K562 (cell line): ENCODE measurements around the gene RASSF6. TPM values are rescaled to one million over a fixed set of nuclear protein-coding genes. Genes with fewer than 3 reads are reported as not detected.

Experiments used
- ATAC-seq: fragments of 200-7000 bp; cut with Tn5 transposase; 3 replicates; pipeline ENCODE4 v1.9.1; 2020; ENCODE audit warnings: moderate library complexity
- BruUV-seq: library from RNA; stranded (reverse); fragments of 400-500 nt; replicated peaks from 2 replicates; lab custom pipeline; 2021; lab: Mats Ljungman, UMichigan
- CTCF ChIA-PET: fragments of 300-600 bp; formaldehyde crosslinking; extraction: SDS; loops from one replicate; lab custom pipeline; 2021; ENCODE audit warnings: low intra/inter-chr PET ratio; lab: Yijun Ruan, JAX
- POLR2A ChIA-PET: fragments of 300-600, 350-650 bp; sonication (Branson Sonifier 250); formaldehyde crosslinking; extraction: SDS; loops from one replicate; lab custom pipeline; 2021; ENCODE audit warnings: antibody characterized with exemption, inconsistent platforms; lab: Yijun Ruan, JAX
- DNase-seq, 4 experiments: peaks; one replicate each; pipeline versions ENCODE4 v3.0.0 to v3.0.0-alpha.2; 2011 to 2018; ENCODE audit warnings: low spot score in 3 of 4, mixed read lengths in 3 of 4; ENCODE audit errors: extremely low read depth in 1 of 4
- FAIRE-seq: peaks from 2 replicates; lab custom pipeline; 2011; peaks lifted over from hg19 to GRCh38; lab: Jason Lieb, UNC
- H2AFZ ChIP-seq: 2 replicates; pipeline ENCODE4 v1.6.0; 2011; ENCODE audit warnings: low read depth, low read length, control low read depth, inconsistent platforms
- H3K27ac ChIP-seq: fragments of 200-600 bp; 3 replicates; pipeline ENCODE4 v1.8.0; 2011; ENCODE audit warnings: low read depth, mild to moderate bottlenecking, control low read depth, inconsistent platforms, low read length, moderate library complexity, mixed read lengths; ENCODE audit errors: extremely low read depth
- H3K27me3 ChIP-seq, 2 experiments: fragments of 300-600 bp in 1 of 2; 2 replicates in 1 of 2; 3 replicates in 1 of 2; pipeline versions ENCODE4 v1.6.0 to v1.8.0; 2011; ENCODE audit warnings: inconsistent platforms in 2 of 2, low read length in 2 of 2, mild to moderate bottlenecking in 1 of 2, mixed read lengths in 1 of 2, moderate library complexity in 1 of 2; ENCODE audit not compliant: control insufficient read depth in 2 of 2, insufficient read depth in 2 of 2
- H3K36me3 ChIP-seq: fragments of 300-600 bp; 3 replicates; pipeline ENCODE4 v1.8.0; 2011; ENCODE audit warnings: mild to moderate bottlenecking, low read length, inconsistent platforms; ENCODE audit not compliant: control insufficient read depth, insufficient read depth
- H3K4me1 ChIP-seq, 2 experiments: fragments of 200-600 bp in 1 of 2; replicated peaks in 1 of 2; 2 replicates in 1 of 2; 3 replicates in 1 of 2; pipeline versions ENCODE4 v1.5.1 to v1.8.0; 2011; ENCODE audit warnings: inconsistent platforms in 2 of 2, low read length in 2 of 2, mild to moderate bottlenecking in 1 of 2, mixed read lengths in 1 of 2, moderate library complexity in 1 of 2; ENCODE audit not compliant: control insufficient read depth in 2 of 2, insufficient read depth in 2 of 2
- H3K4me2 ChIP-seq: 2 replicates; pipeline ENCODE4 v1.6.1; 2011; ENCODE audit warnings: low read length, control low read depth, inconsistent platforms, mixed read lengths; ENCODE audit not compliant: insufficient read depth
- H3K4me3 ChIP-seq: fragments of 200-600 bp; sonication (generic), shearing (Covaris generic); 2 replicates; pipeline ENCODE4 v1.5.1; 2016; ENCODE audit warnings: control low read depth, inconsistent platforms
- H3K79me2 ChIP-seq: fragments of 200-600 bp; 3 replicates; pipeline ENCODE4 v1.8.0; 2011; ENCODE audit warnings: low read length, inconsistent platforms; ENCODE audit not compliant: control insufficient read depth, insufficient read depth
- H3K9ac ChIP-seq, 2 experiments: 2 replicates each; pipeline versions ENCODE4 v1.6.0 to v1.6.1; 2011; ENCODE audit warnings: low read depth in 2 of 2, low read length in 2 of 2, control low read depth in 1 of 2, inconsistent platforms in 1 of 2, mild to moderate bottlenecking in 1 of 2, mixed read lengths in 1 of 2; ENCODE audit not compliant: insufficient read depth in 1 of 2
- H3K9me1 ChIP-seq: one replicate; pipeline ENCODE4 v1.6.0; 2011; ENCODE audit warnings: inconsistent platforms, mild to moderate bottlenecking, low read length, moderate library complexity; ENCODE audit not compliant: control insufficient read depth, insufficient read depth
- H3K9me3 ChIP-seq: replicated peaks from 2 replicates; pipeline ENCODE4 v1.5.1; 2011; ENCODE audit warnings: low read depth, low read length, inconsistent platforms; ENCODE audit not compliant: control insufficient read depth, insufficient read depth
- H4K20me1 ChIP-seq: replicated peaks from 2 replicates; pipeline ENCODE4 v1.6.1; 2011; ENCODE audit warnings: low read length, inconsistent platforms, mixed read lengths; ENCODE audit not compliant: control insufficient read depth, insufficient read depth
- DMBX1 ChIP-seq: fragments of 250-450 bp; sonication (Bioruptor Pico); IDR thresholded peaks from 2 replicates; pipeline ENCODE4 v1.8.0; 2022; ENCODE audit warnings: inconsistent platforms, mild to moderate bottlenecking, moderate library complexity, borderline replicate concordance
- E2F8 ChIP-seq: fragments of 450-650 bp; IDR thresholded peaks from 2 replicates; pipeline ENCODE4 v1.7.1; 2018; ENCODE audit warnings: mild to moderate bottlenecking, low read depth; ENCODE audit not compliant: partially characterized antibody
- HDAC8 ChIP-seq: fragments of 450-650 bp; IDR thresholded peaks from 2 replicates; pipeline ENCODE4 v1.6.1; 2016; ENCODE audit warnings: mild to moderate bottlenecking, missing genetic modification characterization, moderate library complexity, missing compliant biosample characterization
- HLTF ChIP-seq: fragments of 450-650 bp; IDR thresholded peaks from 2 replicates; pipeline ENCODE4 v1.6.1; 2016
- KLF10 ChIP-seq: fragments of 250-450 bp; sonication (Bioruptor Pico); IDR thresholded peaks from 2 replicates; pipeline ENCODE4 v1.6.1; 2021; ENCODE audit warnings: matching md5 sums
- NFIC ChIP-seq: fragments of 450-650 bp; IDR thresholded peaks from 2 replicates; pipeline ENCODE4 v1.6.1; 2017; ENCODE audit warnings: mild to moderate bottlenecking, inconsistent platforms
- NFIX ChIP-seq: fragments of 250-450 bp; sonication (Bioruptor Pico); IDR thresholded peaks from 2 replicates; pipeline ENCODE4 v1.4.0; 2020; ENCODE audit warnings: low read depth, mild to moderate bottlenecking, moderate library complexity
- STAT5B ChIP-seq: fragments of 250-450 bp; sonication (Bioruptor Pico); IDR thresholded peaks from 2 replicates; pipeline ENCODE4 v1.8.0; 2021; ENCODE audit warnings: mild to moderate bottlenecking, inconsistent platforms
- ZFPM2 ChIP-seq: fragments of 250-450 bp; sonication (Bioruptor Pico); IDR thresholded peaks from 2 replicates; pipeline ENCODE4 v1.5.1; 2022; ENCODE audit warnings: mild to moderate bottlenecking
- ZNF395 ChIP-seq: fragments of 200-800 bp; sonication (Bioruptor generic); IDR thresholded peaks from 2 replicates; pipeline ENCODE4 v1.6.1; 2017; ENCODE audit warnings: missing genetic modification characterization, missing compliant biosample characterization
- WGBS: fragments of 100-300 bp; shearing (Covaris generic); methylation state at CpG from one replicate; pipeline ENCODE4 v1.1.6; 2016; ENCODE audit warnings: low coverage, mixed read lengths; ENCODE audit not compliant: insufficient coverage; ENCODE audit errors: missing lambda C conversion rate; 5-methylcytosine and 5-hydroxymethylcytosine counted together
- in situ Hi-C: fragments of 300-500 bp; cut with MboI; formaldehyde crosslinking; loops from 4 replicates; pipeline ENCODE4 v1.15.0; 2018; ENCODE audit warnings: inconsistent platforms, mixed read lengths
- intact Hi-C: fragments of 100-400 bp; cut with micrococcal nuclease; formaldehyde crosslinking; loops from 2 replicates; pipeline ENCODE4 v1.14.2; 2022
- polyA plus RNA-seq, 8 experiments: library from polyadenylated mRNA; depleted of rRNA in 4 of 8; stranded (reverse) in 5 of 8; unstranded in 3 of 8; fragments of >200 nt; fragmentation: Nextera tagmentation in 2 of 8; fragmentation: Illumina TruSeq in 1 of 8; extraction: Ambion mirVana in 2 of 8; extraction: Trizol in 1 of 8; gene quantifications; 2 replicates each; pipeline versions ENCODE4 v1.2.1 to v1.2.3, GENCODE V29; 2011 to 2014; ENCODE audit warnings: inconsistent platforms in 1 of 8, missing spikeins in 1 of 8
- total RNA-seq, 7 experiments: library from RNA; depleted of rRNA in 6 of 7; stranded (reverse); fragments of >200 nt in 6 of 7; fragmentation: Illumina TruSeq in 2 of 7; extraction: Trizol in 2 of 7; gene quantifications; 2 replicates each; pipeline versions ENCODE4 v1.2.1 to v1.2.3, GENCODE V29; 2011 to 2021; ENCODE audit warnings: low replicate concordance in 1 of 7

Gene RASSF6
- total and polyA plus RNA-seq, 9 of the 15 experiments (the other 6 are each of a cell fraction or from before 2014, with no cell fraction given), result under 0.01 to 0.25 (median 0.06) TPM; not detected in 1

- no peak for FAIRE-seq
- Histone ChIP-seq H3K27ac (no peak overlapping the region), H3K9ac (no peak overlapping the region), H4K20me1 (no peaks in the 10 kb centered on the region), H3K36me3 (no peaks in the 10 kb centered on the region), H3K79me2 (no peaks in the 10 kb centered on the region), H3K4me1 (peaks cover 0 to 10% of the 10 kb centered on the region in 2 experiments; a peak in 3 of 5 replicates)
- CTCF ChIA-PET, result no interaction called here
- in situ Hi-C loops (no loop called here), intact Hi-C loops (no loop called here)
- no peak for ATAC-seq
- POLR2A ChIA-PET, result interaction anchor here (1.1 kb wide), 1 partner anchor 21 kb away, joined by 5 read pairs; no protein-coding TSS in a partner anchor
- TF ChIP-seq NFIX, result peak; percentile 21; the same call in 1 of the 2 replicates
- no peak for TF ChIP-seq HLTF
- peak; percentile 73 for TF ChIP-seq NFIC
- TF ChIP-seq, all 486 proteins: peak for 2
- H3K4me3 ChIP-seq, result no peak overlapping the region
- H2AFZ ChIP-seq, result no peak overlapping the region
- H3K9me1 ChIP-seq, result no peaks in the 10 kb centered on the region
- no peak overlapping the region for H3K4me2 ChIP-seq
- H3K27me3 ChIP-seq, result no peaks in the 10 kb centered on the region
- no TSS peak for BruUV-seq
- no peaks in the 10 kb centered on the region for H3K9me3 ChIP-seq
- no peak for DNase-seq
- WGBS, result 48% methylated on average over 3 of the region's 3 CpGs
These were observed 16.9 kb downstream of the RASSF6 start for GRCh38 chr4:73603271-73603710.

- FAIRE-seq (no peak), DNase-seq (no peak), ATAC-seq (no peak)
- CTCF ChIA-PET, result no interaction called here
- no peak overlapping the region for H3K4me2 ChIP-seq
- H3K9me1 ChIP-seq, result no peaks in the 10 kb centered on the region
- no peak overlapping the region for H2AFZ ChIP-seq
- in situ Hi-C loops, result no loop called here
- H3K36me3 ChIP-seq, result no peaks in the 10 kb centered on the region
- H3K4me3 ChIP-seq, result no peak overlapping the region
- POLR2A ChIA-PET, result no interaction called here
- peaks cover 0 to 10% of the 10 kb centered on the region in 2 experiments; a peak in 3 of 5 replicates for H3K4me1 ChIP-seq
- H3K79me2 ChIP-seq, result no peaks in the 10 kb centered on the region
- BruUV-seq, result no TSS peak
- no peak for TF ChIP-seq DMBX1 (CRISPR knock-in tag)
- TF ChIP-seq E2F8, result no peak
- no peak for TF ChIP-seq ZNF395 (CRISPR knock-in tag)
- TF ChIP-seq STAT5B (CRISPR knock-in tag), result no peak
- no peak for TF ChIP-seq ZFPM2 (CRISPR knock-in tag)
- TF ChIP-seq KLF10, result no peak
- no peak for TF ChIP-seq HDAC8 (tag)
- H3K27me3 ChIP-seq, result no peaks in the 10 kb centered on the region
- intact Hi-C loops, result no loop called here
- H3K9ac ChIP-seq, result no peak overlapping the region
- H3K27ac ChIP-seq, result no peak overlapping the region
- no peaks in the 10 kb centered on the region for H3K9me3 ChIP-seq
- no peaks in the 10 kb centered on the region for H4K20me1 ChIP-seq
These were observed 19.3 kb downstream of the RASSF6 start for GRCh38 chr4:73600954-73601353.
